ENCODE results near the gene CDS1. TPM values are rescaled to one million over a fixed set of nuclear protein-coding genes. Genes with fewer than 3 reads are reported as not detected.

CDS1 gene
- total RNA-seq, 1 donor from 2014 or later = 0.16 TPM

DNA sequence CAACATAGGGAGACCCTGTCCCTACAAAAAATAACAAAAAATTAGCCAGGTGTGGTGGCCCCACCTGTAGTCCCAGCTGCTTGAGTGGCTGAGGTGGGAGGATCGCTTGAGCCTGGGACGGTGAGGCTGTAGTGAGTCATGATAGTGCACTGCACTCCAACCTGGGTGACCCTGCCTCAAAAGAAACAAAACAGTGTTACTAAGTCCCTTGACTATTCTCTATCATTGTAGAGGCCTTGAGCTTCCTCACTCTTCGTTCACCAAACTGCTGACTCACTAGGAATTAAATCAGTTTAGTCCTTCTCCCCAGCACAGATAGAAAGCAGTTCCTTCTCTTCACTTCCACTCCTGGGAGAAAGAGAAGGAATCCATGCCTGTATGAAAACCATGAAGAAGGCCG lies 14.5 kb downstream of the CDS1 start:
- H3K36me3 Mint-ChIP-seq (ENCODE audit: low read depth) = no peaks in the 10 kb centered on the region
- H3K27me3 Mint-ChIP-seq = peaks cover 11% of the 10 kb centered on the region
- H3K4me3 Mint-ChIP-seq = no peak overlapping the region
- POLR2A ChIA-PET = no interaction called here
- DNase-seq (no peak), ATAC-seq (ENCODE audit: low read depth) (no peak)
- CTCF ChIA-PET = no interaction called here
- TF ChIP-seq CTCF (IDR thresholded peaks at IDR 0.05) = no peak
- H3K27ac Mint-ChIP-seq = no peak overlapping the region
- intact Hi-C loops (cut with micrococcal nuclease) = no loop called here
- peaks cover 2% of the 10 kb centered on the region for H3K9me3 Mint-ChIP-seq
- no peaks in the 10 kb centered on the region for H3K4me1 Mint-ChIP-seq

DNA sequence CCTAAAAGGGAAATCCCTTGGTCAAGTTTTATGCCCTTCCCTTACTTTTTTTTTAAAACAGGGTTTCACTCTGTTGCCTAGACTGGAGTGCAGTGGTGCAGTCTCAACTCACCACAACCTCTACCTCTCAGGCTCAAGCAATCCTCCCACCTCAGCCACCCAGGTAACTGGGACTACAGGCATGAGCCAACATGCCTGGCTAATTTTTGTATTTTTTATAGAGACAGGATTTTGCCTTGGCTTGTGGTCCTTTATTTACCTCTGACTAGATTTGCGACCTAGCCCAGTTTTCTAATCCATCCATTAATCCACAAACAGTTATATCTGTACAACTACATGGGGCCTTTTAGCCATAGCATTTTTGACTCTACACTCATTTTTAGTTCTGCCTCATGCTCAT lies 23.7 kb downstream of the CDS1 start:
- ATAC-seq (ENCODE audit: low read depth) = no peak
- DNase-seq = no peak
- peaks cover 4% of the 10 kb centered on the region for H3K27me3 Mint-ChIP-seq
- peaks cover 2% of the 10 kb centered on the region for H3K9me3 Mint-ChIP-seq
- no peak overlapping the region for H3K4me3 Mint-ChIP-seq
- ChIA-PET POLR2A (no interaction called here), CTCF (no interaction called here)
- H3K36me3 Mint-ChIP-seq (ENCODE audit: low read depth) = no peaks in the 10 kb centered on the region
- no peak overlapping the region for H3K27ac Mint-ChIP-seq
- no peak for TF ChIP-seq CTCF (IDR thresholded peaks at IDR 0.05)
- intact Hi-C loops (cut with micrococcal nuclease) = no loop called here
- no peaks in the 10 kb centered on the region for H3K4me1 Mint-ChIP-seq

- no peaks in the 10 kb centered on the region for H3K4me1 Mint-ChIP-seq
- no peak for ATAC-seq (ENCODE audit: low read depth)
- peaks cover 2% of the 10 kb centered on the region for H3K9me3 Mint-ChIP-seq
- ChIA-PET CTCF (interaction anchor here (0.7 kb wide), 1 partner anchor 27 kb away, joined by 3 read pairs; no protein-coding TSS in a partner anchor), POLR2A (no interaction called here)
- intact Hi-C loops (cut with micrococcal nuclease) = no loop called here
- no peaks in the 10 kb centered on the region for H3K36me3 Mint-ChIP-seq (ENCODE audit: low read depth)
- H3K4me3 Mint-ChIP-seq = no peak overlapping the region
- DNase-seq = no peak
- H3K27ac Mint-ChIP-seq = no peak overlapping the region
- TF ChIP-seq CTCF (IDR thresholded peaks at IDR 0.05) = no peak
- peaks cover 4% of the 10 kb centered on the region for H3K27me3 Mint-ChIP-seq
These were observed 28.6 kb downstream of the CDS1 start for GRCh38 chr4:84611531-84611930.

- no peak for TF ChIP-seq CTCF (IDR thresholded peaks at IDR 0.05)
- Mint-ChIP-seq H3K36me3 (ENCODE audit: low read depth) (no peaks in the 10 kb centered on the region), H3K27me3 (no peaks in the 10 kb centered on the region), H3K27ac (no peak overlapping the region), H3K4me3 (no peak overlapping the region), H3K4me1 (no peaks in the 10 kb centered on the region), H3K9me3 (no peaks in the 10 kb centered on the region)
- no peak for ATAC-seq (ENCODE audit: low read depth)
- ChIA-PET CTCF (no interaction called here), POLR2A (no interaction called here)
- no peak for DNase-seq
- intact Hi-C loops (cut with micrococcal nuclease) = no loop called here
These were observed 32.0 kb downstream of the CDS1 start for GRCh38 chr4:84614891-84615290.

DNA sequence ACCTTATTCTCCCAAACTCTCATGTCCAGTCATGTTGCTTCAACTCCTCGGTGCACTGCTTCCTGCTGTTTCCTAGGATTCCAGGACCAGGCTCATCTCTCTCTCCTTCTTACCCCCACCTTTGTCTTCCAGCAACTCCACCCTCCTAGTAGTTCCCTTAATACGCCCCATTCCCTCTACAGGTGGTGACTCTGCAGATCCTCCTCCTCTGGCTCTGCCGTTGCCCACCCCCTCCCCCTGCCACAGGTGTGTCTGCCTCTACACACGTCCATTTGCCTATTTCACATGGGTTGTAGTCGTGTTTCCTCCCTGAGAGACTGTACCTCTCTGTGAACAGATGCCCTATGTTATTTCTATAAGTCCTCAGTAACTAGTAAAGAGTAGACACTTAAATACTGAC lies 32.4 kb downstream of the CDS1 start:
- no peaks in the 10 kb centered on the region for H3K9me3 Mint-ChIP-seq
- no peak for ATAC-seq (ENCODE audit: low read depth)
- no peak overlapping the region for H3K27ac Mint-ChIP-seq
- no peaks in the 10 kb centered on the region for H3K4me1 Mint-ChIP-seq
- H3K27me3 Mint-ChIP-seq = no peaks in the 10 kb centered on the region
- intact Hi-C loops (cut with micrococcal nuclease) = no loop called here
- CTCF ChIA-PET = no interaction called here
- no peak for TF ChIP-seq CTCF (IDR thresholded peaks at IDR 0.05)
- no peak overlapping the region for H3K4me3 Mint-ChIP-seq
- no peaks in the 10 kb centered on the region for H3K36me3 Mint-ChIP-seq (ENCODE audit: low read depth)
- POLR2A ChIA-PET = no interaction called here
- DNase-seq = no peak

Data from activated B cell treated with CpG ODN at 0.5 μM for 24 hours (primary cell).